Ovary (tissue), 3 donors: ENCODE results near the gene CTAGE9.

Experiments
- EP300 ChIP-seq: sonication (generic); formaldehyde crosslinking; IDR thresholded peaks from one replicate; pipeline ENCODE4 v1.6.1; 2017; ENCODE audit warnings: antibody characterized with exemption
- TF ChIP-seq, protein P1 (sequence below), 3 donors: fragments of 450-650 bp in 2 of 3; fragments of 200-600 bp in 1 of 3; IDR thresholded peaks; one replicate each; pipeline versions ENCODE4 v1.5.1 to v1.8.0; 2016 to 2022; ENCODE audit warnings: antibody characterized with exemption in 3 of 3, mild to moderate bottlenecking in 1 of 3
- donor health status: DM: no; HTN: no; CAD: no.

- TF ChIP-seq, protein P1, sequence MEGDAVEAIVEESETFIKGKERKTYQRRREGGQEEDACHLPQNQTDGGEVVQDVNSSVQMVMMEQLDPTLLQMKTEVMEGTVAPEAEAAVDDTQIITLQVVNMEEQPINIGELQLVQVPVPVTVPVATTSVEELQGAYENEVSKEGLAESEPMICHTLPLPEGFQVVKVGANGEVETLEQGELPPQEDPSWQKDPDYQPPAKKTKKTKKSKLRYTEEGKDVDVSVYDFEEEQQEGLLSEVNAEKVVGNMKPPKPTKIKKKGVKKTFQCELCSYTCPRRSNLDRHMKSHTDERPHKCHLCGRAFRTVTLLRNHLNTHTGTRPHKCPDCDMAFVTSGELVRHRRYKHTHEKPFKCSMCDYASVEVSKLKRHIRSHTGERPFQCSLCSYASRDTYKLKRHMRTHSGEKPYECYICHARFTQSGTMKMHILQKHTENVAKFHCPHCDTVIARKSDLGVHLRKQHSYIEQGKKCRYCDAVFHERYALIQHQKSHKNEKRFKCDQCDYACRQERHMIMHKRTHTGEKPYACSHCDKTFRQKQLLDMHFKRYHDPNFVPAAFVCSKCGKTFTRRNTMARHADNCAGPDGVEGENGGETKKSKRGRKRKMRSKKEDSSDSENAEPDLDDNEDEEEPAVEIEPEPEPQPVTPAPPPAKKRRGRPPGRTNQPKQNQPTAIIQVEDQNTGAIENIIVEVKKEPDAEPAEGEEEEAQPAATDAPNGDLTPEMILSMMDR (IDR thresholded peaks at IDR 0.05) = no peak
- TF ChIP-seq EP300 = no peak
These were observed 18.7 kb upstream of the CTAGE9 start for GRCh38 chr6:131729550-131729949.
